ENCODE measurements around the gene CAMTA1. TPM values are rescaled to one million over a fixed set of nuclear protein-coding genes. Genes with fewer than 3 reads are reported as not detected.

Gene CAMTA1
- total RNA-seq, 1 experiment from 2014 or later, result 102 TPM

DNA sequence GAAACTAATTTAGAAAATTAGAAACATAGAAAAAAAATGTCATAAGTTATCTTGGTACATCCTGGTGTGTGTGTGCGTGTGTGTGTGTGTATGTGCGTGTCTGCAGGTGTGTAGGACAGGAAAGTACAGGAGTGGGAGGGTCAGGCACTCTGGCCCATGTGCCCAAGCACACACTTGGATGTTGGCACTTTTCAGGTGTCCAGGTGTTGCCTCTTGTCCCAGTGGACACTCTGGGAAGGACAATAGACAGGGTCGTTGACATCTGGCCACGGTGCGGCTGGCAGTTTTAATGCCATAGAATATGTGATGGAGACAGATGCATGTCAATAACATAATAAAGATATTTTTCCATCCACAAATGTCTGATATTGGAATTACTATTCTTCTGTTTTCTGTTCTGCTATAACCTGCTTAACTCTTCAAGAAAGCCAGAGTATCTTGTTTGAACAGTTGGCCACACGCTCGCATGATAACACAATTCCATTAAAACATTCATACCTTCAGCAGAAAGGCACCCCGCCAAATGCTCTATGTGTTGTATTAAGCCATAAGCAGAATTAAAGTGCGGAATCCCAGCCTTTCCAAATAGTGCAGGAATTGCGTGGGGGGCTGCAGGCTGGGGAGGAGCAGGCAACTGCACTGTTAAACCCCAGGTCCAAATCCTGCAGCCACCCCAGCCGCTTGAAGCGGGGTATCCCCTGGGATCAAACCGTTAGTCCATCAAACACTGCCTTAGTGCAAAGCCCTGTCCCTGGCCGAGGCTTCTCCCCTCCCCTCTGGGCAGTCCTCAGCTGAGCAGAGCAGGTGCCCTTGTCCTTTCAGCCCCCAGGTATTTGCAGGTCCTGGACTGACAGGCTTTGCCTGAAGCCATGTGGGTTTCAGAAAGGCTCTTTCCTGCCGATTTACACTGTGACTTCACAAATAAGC lies 390.0 kb downstream of the CAMTA1 start:
- Histone ChIP-seq H3K4me3 (ENCODE audit: insufficient read depth, low read depth, low read length) (no peak overlapping the region), H3K36me3 (replicated peaks; ENCODE audit: control insufficient read depth, insufficient read depth, low read length) (no peaks in the 10 kb centered on the region), H3K27me3 (ENCODE audit: control insufficient read depth, insufficient read depth, low read length) (no peaks in the 10 kb centered on the region)
- DNase-seq, result no peak

DNA sequence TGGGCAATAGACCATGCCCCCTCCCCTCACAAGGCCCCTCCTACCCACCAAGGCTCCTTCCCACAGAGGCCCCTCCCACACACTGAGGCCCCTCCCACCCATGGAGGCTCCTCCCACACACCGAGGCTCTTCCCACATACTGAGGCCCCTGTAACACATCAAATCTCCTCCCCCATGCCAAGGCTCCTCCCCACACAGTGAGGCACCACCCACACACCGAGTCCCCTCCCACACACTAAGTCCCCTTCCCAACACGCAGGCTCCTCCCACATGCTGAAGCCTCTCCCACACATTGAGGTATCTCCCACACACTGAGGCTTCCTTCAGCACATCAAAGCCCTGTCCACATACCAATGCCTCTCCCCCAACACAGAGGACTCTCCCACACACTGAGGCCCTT lies 391.8 kb downstream of the CAMTA1 start:
- Histone ChIP-seq H3K27me3 (ENCODE audit: control insufficient read depth, insufficient read depth, low read length) (no peaks in the 10 kb centered on the region), H3K4me3 (ENCODE audit: insufficient read depth, low read depth, low read length) (no peak overlapping the region), H3K36me3 (replicated peaks; ENCODE audit: control insufficient read depth, insufficient read depth, low read length) (no peaks in the 10 kb centered on the region)
- peak; percentile 43 for DNase-seq

DNA sequence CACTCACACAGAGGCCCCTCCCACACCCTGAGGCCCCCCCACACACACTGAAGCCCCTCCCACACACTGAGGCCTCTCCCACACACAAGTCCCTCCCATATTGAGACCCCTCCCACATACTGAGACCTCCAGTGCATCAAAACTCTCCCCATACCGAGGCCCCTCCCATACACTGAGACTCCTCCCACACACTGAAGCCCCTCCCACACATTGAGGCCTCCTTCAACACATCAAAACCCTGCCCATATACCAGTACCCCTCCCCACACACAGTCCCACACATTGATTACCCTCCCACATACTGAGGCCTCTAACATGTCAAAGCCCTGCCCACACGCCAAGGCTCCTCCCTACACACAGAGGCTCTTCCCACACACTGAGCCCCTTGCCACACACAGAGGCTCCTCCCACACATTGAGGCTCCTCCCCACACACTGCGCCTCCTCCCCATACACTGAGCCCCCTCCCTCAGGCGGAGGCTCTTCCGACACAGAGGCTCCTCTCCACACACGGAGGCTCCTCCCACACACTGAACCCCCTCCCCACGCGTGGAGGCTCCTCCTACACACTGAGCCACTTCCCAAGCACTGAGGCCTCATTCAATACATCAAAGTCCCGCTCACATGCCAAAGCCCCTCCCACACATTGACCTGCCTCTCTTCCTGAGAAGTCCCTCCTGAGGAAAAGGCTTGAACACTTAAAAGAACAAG lies 392.3 kb downstream of the CAMTA1 start:
- no peaks in the 10 kb centered on the region for H3K36me3 ChIP-seq (replicated peaks; ENCODE audit: control insufficient read depth, insufficient read depth, low read length)
- H3K27me3 ChIP-seq (ENCODE audit: control insufficient read depth, insufficient read depth, low read length), result no peaks in the 10 kb centered on the region
- no peak overlapping the region for H3K4me3 ChIP-seq (ENCODE audit: insufficient read depth, low read depth, low read length)
- peak; percentile 68 for DNase-seq

DNA sequence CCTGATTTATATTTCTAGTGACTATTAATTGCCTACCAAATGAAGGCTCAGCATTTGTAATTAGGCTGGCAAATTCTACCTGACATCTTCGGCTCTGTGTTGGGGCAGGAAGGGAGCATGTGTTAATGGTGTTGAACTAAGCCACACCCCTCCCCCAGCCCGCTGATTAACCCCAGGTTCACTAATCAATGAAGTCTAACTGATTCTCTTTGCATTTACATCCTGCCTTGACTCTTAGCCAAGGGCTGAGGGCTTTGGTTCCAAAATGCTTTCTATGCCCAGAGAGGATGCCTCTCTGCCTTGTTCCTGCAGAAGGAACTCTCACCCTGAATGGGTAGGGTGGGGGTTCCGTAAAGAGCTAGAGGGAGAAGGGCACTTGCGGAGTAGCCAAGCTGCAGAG lies 393.1 kb downstream of the CAMTA1 start:
- H3K4me3 ChIP-seq (ENCODE audit: insufficient read depth, low read depth, low read length), result no peak overlapping the region
- DNase-seq, result no peak
- no peaks in the 10 kb centered on the region for H3K36me3 ChIP-seq (replicated peaks; ENCODE audit: control insufficient read depth, insufficient read depth, low read length)
- H3K27me3 ChIP-seq (ENCODE audit: control insufficient read depth, insufficient read depth, low read length), result no peaks in the 10 kb centered on the region

DNA sequence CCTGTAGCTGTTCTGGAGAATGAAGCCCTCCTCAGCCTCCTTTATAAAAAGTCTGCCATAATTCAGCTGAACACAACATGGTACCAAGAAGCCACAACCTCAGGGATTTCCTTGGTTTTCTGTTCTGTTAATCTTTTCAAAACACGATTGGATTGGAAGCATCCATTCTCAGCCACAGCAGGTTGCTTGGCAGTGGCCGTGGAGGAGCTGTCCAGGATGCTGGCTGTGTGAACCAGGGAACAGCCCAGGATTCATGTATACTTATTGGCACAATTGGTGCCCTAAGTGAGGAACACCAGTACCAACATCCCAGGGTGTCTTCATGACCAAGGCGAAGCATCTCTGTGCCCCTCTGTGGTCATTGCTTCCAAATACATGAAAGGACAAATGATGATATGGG lies 393.5 kb downstream of the CAMTA1 start:
- no peaks in the 10 kb centered on the region for H3K27me3 ChIP-seq (ENCODE audit: control insufficient read depth, insufficient read depth, low read length)
- no peak overlapping the region for H3K4me3 ChIP-seq (ENCODE audit: insufficient read depth, low read depth, low read length)
- H3K36me3 ChIP-seq (replicated peaks; ENCODE audit: control insufficient read depth, insufficient read depth, low read length), result no peaks in the 10 kb centered on the region
- DNase-seq, result no peak

DNA sequence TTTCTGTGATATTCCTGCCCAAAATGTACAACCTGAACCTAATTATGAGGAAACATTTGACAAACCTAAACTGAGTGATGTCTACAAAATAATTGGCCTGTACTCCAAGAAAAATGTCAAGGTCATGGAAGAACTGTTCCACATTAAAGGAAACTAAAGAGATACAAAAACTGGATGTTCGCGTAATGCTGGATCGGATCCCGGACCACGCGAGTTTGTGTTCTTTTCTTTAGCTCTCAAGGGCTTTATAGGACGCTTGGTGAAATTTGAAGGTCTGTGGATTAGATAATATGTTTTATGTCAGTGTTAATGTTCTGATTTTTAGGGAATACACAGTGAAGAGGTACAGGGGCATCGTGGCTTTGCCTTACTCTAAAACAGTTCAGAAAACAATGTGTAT lies 400.5 kb downstream of the CAMTA1 start:
- no peak for DNase-seq
- no peaks in the 10 kb centered on the region for H3K36me3 ChIP-seq (replicated peaks; ENCODE audit: control insufficient read depth, insufficient read depth, low read length)
- H3K4me3 ChIP-seq (ENCODE audit: insufficient read depth, low read depth, low read length), result no peak overlapping the region
- H3K27me3 ChIP-seq (ENCODE audit: control insufficient read depth, insufficient read depth, low read length), result no peaks in the 10 kb centered on the region

DNA sequence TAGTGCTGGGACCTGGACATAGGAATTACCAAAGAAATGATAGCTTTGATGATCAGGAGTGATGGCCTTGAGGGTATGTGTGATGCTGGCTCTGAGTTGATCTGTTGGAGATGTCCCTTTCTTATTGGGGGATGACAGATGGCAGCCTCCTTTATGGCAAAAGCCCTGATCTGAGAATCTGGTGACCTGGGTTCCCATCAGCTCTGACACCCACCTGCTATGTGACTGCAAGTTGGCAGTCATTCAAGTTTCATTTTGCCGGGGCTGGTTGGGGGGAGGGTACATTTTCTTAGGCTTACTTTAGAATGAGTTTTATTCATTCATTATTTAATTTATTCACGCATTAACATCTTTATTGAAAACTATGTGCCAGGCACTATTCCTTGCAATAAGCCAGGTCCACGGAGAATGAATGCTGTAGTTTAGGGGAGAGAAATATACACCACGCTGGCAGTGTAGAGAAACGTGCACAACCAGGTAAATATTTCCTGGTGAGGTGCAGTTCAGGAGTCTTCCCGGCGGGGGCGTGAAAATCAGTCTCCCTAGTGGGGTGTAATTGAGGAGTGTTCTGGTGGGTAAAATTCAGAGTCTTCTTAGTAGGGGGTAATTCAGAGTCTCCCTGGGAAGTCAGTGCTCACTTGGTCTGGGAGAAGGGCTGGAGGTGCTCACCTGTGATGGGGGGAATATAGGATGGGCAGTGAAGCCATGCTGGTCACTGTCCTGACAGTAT lies 401.3 kb downstream of the CAMTA1 start:
- no peaks in the 10 kb centered on the region for H3K36me3 ChIP-seq (replicated peaks; ENCODE audit: control insufficient read depth, insufficient read depth, low read length)
- no peak for DNase-seq
- H3K27me3 ChIP-seq (ENCODE audit: control insufficient read depth, insufficient read depth, low read length), result no peaks in the 10 kb centered on the region
- no peak overlapping the region for H3K4me3 ChIP-seq (ENCODE audit: insufficient read depth, low read depth, low read length)

DNA sequence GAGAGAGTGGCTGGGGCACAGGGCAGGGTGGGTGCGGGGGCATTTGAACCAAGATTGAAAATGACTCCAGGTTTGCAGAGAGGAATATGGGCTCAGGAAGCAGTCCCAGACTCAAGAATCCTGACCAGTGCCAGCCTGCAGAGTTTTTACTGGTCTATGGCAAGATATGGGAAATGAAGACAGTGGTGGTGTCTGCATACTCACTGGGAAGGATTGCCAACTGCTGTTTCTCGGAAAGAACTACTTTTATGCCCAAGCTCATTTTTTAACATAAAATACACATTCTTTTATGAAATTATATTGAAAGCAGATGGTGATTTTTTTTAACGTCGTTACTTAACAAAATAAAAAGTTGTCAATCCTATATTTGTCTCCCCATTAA lies 401.8 kb downstream of the CAMTA1 start:
- Histone ChIP-seq H3K27me3 (ENCODE audit: control insufficient read depth, insufficient read depth, low read length) (no peaks in the 10 kb centered on the region), H3K4me3 (ENCODE audit: insufficient read depth, low read depth, low read length) (no peak overlapping the region), H3K36me3 (replicated peaks; ENCODE audit: control insufficient read depth, insufficient read depth, low read length) (no peaks in the 10 kb centered on the region)
- no peak for DNase-seq

DNA sequence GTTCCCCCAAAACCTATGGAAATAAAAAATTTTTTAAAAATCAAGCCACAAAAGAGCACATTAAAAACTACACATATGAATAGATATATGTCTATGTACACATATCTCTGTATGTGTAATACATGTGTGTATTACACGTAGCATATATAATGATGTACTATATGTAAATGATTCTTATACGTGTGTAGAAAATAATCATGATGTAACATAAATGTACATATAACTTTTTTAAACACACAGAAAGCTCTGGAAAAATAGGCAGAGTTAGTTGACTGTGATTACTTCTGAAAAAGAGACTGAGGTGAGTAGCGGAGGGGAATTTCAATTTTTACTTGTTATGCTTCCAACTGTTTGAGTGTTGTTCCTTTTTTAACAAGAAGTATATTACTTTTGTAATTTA lies 405.0 kb downstream of the CAMTA1 start:
- no peaks in the 10 kb centered on the region for H3K36me3 ChIP-seq (replicated peaks; ENCODE audit: control insufficient read depth, insufficient read depth, low read length)
- H3K27me3 ChIP-seq (ENCODE audit: control insufficient read depth, insufficient read depth, low read length), result no peaks in the 10 kb centered on the region; the same call in 1 of the 2 replicates
- DNase-seq, result no peak
- no peak overlapping the region for H3K4me3 ChIP-seq (ENCODE audit: insufficient read depth, low read depth, low read length)

DNA sequence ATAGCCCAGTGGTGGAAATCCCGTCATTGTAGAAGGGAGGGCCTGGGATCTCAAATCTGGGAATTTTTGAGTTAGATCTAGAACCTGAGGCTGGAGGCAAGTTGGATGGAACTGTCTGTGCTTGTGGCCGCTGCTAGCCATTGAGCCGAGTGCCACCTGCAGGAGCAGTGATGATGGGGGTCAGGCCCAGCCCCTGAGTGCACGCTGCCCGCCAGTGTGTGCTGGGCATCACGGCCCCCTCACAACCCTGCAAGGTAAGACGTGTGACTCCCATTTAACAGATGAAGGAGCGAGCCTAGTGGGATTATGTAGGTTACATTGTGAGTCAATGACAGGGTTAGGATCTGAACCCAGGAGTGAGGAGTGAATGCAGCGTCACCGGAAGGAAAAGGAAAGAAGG lies 407.2 kb downstream of the CAMTA1 start:
- Histone ChIP-seq H3K4me3 (ENCODE audit: insufficient read depth, low read depth, low read length) (no peak overlapping the region), H3K27me3 (ENCODE audit: control insufficient read depth, insufficient read depth, low read length) (no peaks in the 10 kb centered on the region; the same call in 1 of the 2 replicates), H3K36me3 (replicated peaks; ENCODE audit: control insufficient read depth, insufficient read depth, low read length) (no peaks in the 10 kb centered on the region)
- DNase-seq, result no peak

DNA sequence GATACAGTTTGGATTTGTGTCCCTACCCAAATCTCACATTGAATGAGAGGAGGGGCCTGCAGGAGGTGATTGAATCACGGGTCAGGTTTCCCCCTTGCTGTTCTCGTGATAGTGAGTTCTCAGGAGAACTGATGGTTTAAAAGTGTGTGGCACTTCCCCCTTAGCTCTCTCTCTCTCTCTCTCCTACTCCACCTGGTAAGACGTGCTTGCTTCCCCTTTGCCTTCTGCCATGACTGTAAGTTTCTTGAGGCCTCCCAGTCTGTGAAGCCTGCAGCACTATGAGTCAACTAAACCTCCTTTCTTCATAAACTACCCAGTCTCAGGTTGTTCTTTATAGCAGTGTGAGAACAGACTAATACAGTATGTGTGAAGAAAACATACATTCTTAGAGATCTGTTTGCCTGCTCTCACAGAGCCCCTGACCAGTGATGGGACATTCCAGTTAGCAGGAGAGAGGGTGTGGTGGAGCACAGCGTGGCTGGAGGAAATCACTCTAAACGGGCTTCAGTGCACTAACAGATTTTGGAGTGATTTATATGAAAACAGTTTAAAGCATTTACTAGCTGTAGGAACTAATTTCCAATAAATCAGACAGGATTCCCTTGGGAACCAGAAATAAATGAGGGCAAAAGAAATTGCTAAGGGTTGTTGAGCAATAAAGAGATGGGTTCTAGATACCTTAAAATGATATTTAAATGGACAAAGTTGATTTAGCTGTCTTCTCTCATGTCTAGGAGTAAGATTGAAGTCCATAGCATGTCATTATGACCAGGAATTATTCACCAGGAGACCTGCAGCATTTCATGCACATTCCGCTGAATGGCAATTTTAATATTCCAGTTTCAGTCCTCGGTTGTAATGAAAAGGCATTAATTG lies 411.0 kb downstream of the CAMTA1 start:
- Histone ChIP-seq H3K27me3 (ENCODE audit: control insufficient read depth, insufficient read depth, low read length) (peaks cover 4% of the 10 kb centered on the region), H3K36me3 (replicated peaks; ENCODE audit: control insufficient read depth, insufficient read depth, low read length) (no peaks in the 10 kb centered on the region), H3K4me3 (ENCODE audit: insufficient read depth, low read depth, low read length) (no peak overlapping the region)
- no peak for DNase-seq

DNA sequence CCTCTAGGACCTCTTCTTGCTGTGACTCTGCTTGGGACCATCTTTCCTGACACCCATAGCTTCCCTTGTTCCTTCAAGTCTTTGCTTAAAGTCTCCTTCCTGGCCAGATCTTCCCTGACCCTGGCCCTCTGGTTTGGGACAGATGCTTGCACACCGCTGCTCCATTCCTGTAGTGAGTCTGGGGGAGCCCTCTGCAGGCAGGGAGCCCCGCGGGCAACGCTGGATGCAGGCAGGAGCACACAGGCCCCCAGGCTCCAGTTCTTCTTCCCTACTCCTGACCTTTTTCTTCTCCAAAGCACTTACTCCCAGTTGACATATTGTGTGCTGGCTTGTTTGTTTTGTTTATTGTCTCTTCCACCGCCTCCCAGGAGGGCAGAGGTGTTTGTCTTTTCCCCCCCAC lies 413.4 kb downstream of the CAMTA1 start:
- peaks cover 4% of the 10 kb centered on the region for H3K27me3 ChIP-seq (ENCODE audit: control insufficient read depth, insufficient read depth, low read length)
- no peak overlapping the region for H3K4me3 ChIP-seq (ENCODE audit: insufficient read depth, low read depth, low read length)
- peak; percentile 38 for DNase-seq
- H3K36me3 ChIP-seq (replicated peaks; ENCODE audit: control insufficient read depth, insufficient read depth, low read length), result no peaks in the 10 kb centered on the region

DNA sequence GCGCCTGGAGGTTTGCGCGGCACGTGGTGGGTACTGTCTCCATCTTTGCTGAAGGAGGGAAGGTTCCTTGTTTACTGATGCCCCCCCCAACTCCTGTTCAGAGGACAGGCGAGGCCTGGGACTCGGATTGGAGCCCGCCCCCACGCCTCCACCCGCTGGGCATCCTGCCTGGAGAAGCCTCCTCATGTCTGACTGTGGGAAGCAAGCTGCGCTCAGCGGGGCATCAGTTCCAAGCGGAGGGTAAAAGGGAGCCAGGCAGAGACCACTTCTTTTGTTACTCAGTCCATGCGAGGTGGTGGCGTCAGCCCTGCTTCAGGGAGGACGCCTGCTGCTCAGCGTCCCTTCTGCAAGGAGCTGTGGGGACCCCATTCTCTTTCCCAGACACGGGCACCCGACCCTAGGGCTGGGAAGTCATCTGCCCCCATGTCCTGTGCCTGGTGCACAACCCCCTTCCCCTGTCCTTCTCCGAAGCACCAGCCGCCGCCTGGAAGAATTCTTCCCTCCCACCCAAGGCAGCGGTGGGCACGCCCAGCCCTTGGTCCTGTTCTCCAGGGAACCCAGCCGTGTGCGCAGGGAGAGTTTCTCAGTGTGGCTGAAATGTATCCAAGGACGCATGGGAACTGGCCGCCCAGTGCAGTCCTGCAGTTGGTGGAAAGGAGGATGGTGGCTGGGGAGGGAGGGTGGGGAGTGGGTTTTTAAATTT lies 414.0 kb downstream of the CAMTA1 start:
- Histone ChIP-seq H3K4me3 (ENCODE audit: insufficient read depth, low read depth, low read length) (no peak overlapping the region), H3K27me3 (ENCODE audit: control insufficient read depth, insufficient read depth, low read length) (peaks cover 4% of the 10 kb centered on the region), H3K36me3 (replicated peaks; ENCODE audit: control insufficient read depth, insufficient read depth, low read length) (no peaks in the 10 kb centered on the region)
- DNase-seq, result peak; percentile 64
